B cell (primary cell): ENCODE data around the gene MICAL3. TPM values are rescaled to one million over a fixed set of nuclear protein-coding genes. Genes with fewer than 3 reads are reported as not detected.

ENCODE experiments used
- ATAC-seq: fragments of 200-7000 bp; cut with Tn5 transposase; one replicate; pipeline ENCODE4 v1.10.0; 2021; ENCODE audit warnings: low read depth, mild to moderate bottlenecking, moderate number of reproducible peaks, moderate library complexity
- CTCF ChIA-PET: fragments of 350-600 bp; sonication (Branson Sonifier 250); formaldehyde crosslinking; loops from one replicate; lab custom pipeline; 2021; ENCODE audit warnings: antibody characterized with exemption, inconsistent platforms; lab: Charles Lee
- POLR2A ChIA-PET: fragments of 350-600 bp; sonication (Branson Sonifier 250); formaldehyde crosslinking; loops from one replicate; lab custom pipeline; 2021; ENCODE audit warnings: antibody characterized with exemption; lab: Charles Lee
- DNase-seq: peaks from one replicate; pipeline ENCODE4 v3.0.0; 2013
- H2AFZ ChIP-seq: 2 replicates; pipeline ENCODE4 v1.6.1; 2012; ENCODE audit warnings: mild to moderate bottlenecking, low read depth, low read length; ENCODE audit not compliant: insufficient read depth, poor library complexity, severe bottlenecking
- H3K27ac ChIP-seq, 2 donors: 1 replicate in 1 of 2; 2 replicates in 1 of 2; pipeline ENCODE4 v1.5.1; 2012 to 2013; ENCODE audit warnings: low read length in 2 of 2, mild to moderate bottlenecking in 2 of 2, moderate library complexity in 1 of 2
- H3K27me3 ChIP-seq, 4 experiments: fragments of 200-600 bp in 1 of 4; sonication (generic) in 1 of 4; replicated peaks in 1 of 4; 1 replicate in 2 of 4; 2 replicates in 2 of 4; pipeline versions ENCODE4 v1.6.1 to v1.7.0; 2013 to 2016; ENCODE audit warnings: low read length in 3 of 4, mild to moderate bottlenecking in 2 of 4, mixed read lengths in 1 of 4, moderate library complexity in 1 of 4; ENCODE audit not compliant: insufficient read depth in 4 of 4, control insufficient read depth in 3 of 4; ENCODE audit errors: control extremely low read depth in 1 of 4
- H3K36me3 ChIP-seq, 2 experiments: replicated peaks in 1 of 2; 1 replicate in 1 of 2; 2 replicates in 1 of 2; pipeline versions ENCODE4 v1.6.1 to v1.7.1; 2013; ENCODE audit warnings: low read length in 1 of 2; ENCODE audit not compliant: insufficient read depth in 2 of 2, control insufficient read depth in 1 of 2; ENCODE audit errors: control extremely low read depth in 1 of 2, extremely low read depth in 1 of 2
- H3K4me1 ChIP-seq, 2 donors: fragments of 200-600 bp in 1 of 2; sonication (generic) in 1 of 2; 1 replicate in 1 of 2; 2 replicates in 1 of 2; pipeline versions ENCODE4 v1.5.1 to v1.6.1; 2013 to 2017; ENCODE audit warnings: low read length in 2 of 2; ENCODE audit not compliant: control insufficient read depth in 2 of 2, insufficient read depth in 2 of 2
- H3K4me2 ChIP-seq: replicated peaks from 2 replicates; pipeline ENCODE3; 2012; ENCODE audit warnings: mild to moderate bottlenecking, low read depth, low read length; ENCODE audit not compliant: poor library complexity, severe bottlenecking
- H3K4me3 ChIP-seq, 5 experiments: fragments of 200-600 bp in 1 of 5; sonication (generic) in 1 of 5; 1 replicate in 3 of 5; 2 replicates in 2 of 5; pipeline versions ENCODE4 v1.5.1 to v1.7.0; 2011 to 2016; ENCODE audit warnings: low read length in 4 of 5, mild to moderate bottlenecking in 4 of 5, low read depth in 2 of 5, control low read depth in 1 of 5, moderate library complexity in 1 of 5; ENCODE audit not compliant: insufficient read depth in 1 of 5; ENCODE audit errors: control extremely low read depth in 1 of 5, extremely low read depth in 1 of 5
- H3K79me2 ChIP-seq: fragments of 200-600 bp; sonication (generic); one replicate; pipeline ENCODE4 v1.6.0; 2016; ENCODE audit warnings: low read length; ENCODE audit not compliant: control insufficient read depth, insufficient read depth
- H3K9ac ChIP-seq: fragments of 200-600 bp; sonication (generic); 2 replicates; pipeline ENCODE4 v1.6.1; 2017; ENCODE audit warnings: mild to moderate bottlenecking, low read length, moderate library complexity
- H3K9me3 ChIP-seq, 3 donors: one replicate each; pipeline versions ENCODE4 v1.6.1 to v1.7.1; 2013; ENCODE audit warnings: low read length in 2 of 3; ENCODE audit not compliant: control insufficient read depth in 2 of 3, insufficient read depth in 1 of 3; ENCODE audit errors: control extremely low read depth in 1 of 3
- H4K20me1 ChIP-seq: 2 replicates; pipeline ENCODE4 v1.6.0; 2012; ENCODE audit warnings: mild to moderate bottlenecking, low read length; ENCODE audit not compliant: insufficient read depth, control insufficient read depth, poor library complexity, severe bottlenecking
- H3K27ac Mint-ChIP-seq: one replicate; pipeline ENCODE4 v1.8.0; 2021; ENCODE audit warnings: mixed read lengths
- H3K27me3 Mint-ChIP-seq: one replicate; pipeline ENCODE4 v1.8.0; 2021; ENCODE audit warnings: mixed read lengths
- H3K4me1 Mint-ChIP-seq: one replicate; pipeline ENCODE4 v1.8.0; 2021; ENCODE audit warnings: mixed read lengths
- H3K4me3 Mint-ChIP-seq: one replicate; pipeline ENCODE4 v1.8.0; 2021; ENCODE audit warnings: mixed read lengths
- H3K9me3 Mint-ChIP-seq: one replicate; pipeline ENCODE4 v1.8.0; 2022; ENCODE audit warnings: mixed read lengths; ENCODE audit not compliant: insufficient read depth
- CTCF ChIP-seq: fragments of 200-600 bp; IDR thresholded peaks from one replicate; pipeline ENCODE4 v1.8.0; 2022; ENCODE audit warnings: antibody characterized with exemption, mild to moderate bottlenecking
- EZH2 ChIP-seq: IDR thresholded peaks from 2 replicates; pipeline ENCODE4 v1.6.1; 2012; ENCODE audit warnings: borderline replicate concordance, low read depth, mild to moderate bottlenecking, moderate library complexity, low read length; ENCODE audit not compliant: insufficient read depth, poor library complexity, severe bottlenecking
- WGBS: methylation state at CpG from one replicate; pipeline ENCODE4 v1.1.5; 2013; ENCODE audit warnings: missing lambda C conversion rate; ENCODE audit not compliant: insufficient coverage; 5-methylcytosine and 5-hydroxymethylcytosine counted together
- intact Hi-C: fragments of 100-400 bp; cut with micrococcal nuclease; formaldehyde crosslinking; loops from one replicate; pipeline ENCODE4 v1.10.0; 2022
- polyA plus RNA-seq: library from polyadenylated mRNA; depleted of rRNA; stranded (reverse); fragments of >200 nt; gene quantifications from 2 replicates; pipeline ENCODE4 v1.2.3, GENCODE V29; 2012
- total RNA-seq, 2 donors: library from RNA; stranded (reverse); fragments of 120-200 nt in 1 of 2; gene quantifications; 1 replicate in 1 of 2; 2 replicates in 1 of 2; pipeline versions ENCODE4 v1.2.3 to v1.2.4, GENCODE V29; 2013 to 2022

Gene MICAL3
- total and polyA plus RNA-seq, 2 donors (not counting 1 experiment from before 2014, with no cell fraction given) = 50.5 to 253 TPM

DNA sequence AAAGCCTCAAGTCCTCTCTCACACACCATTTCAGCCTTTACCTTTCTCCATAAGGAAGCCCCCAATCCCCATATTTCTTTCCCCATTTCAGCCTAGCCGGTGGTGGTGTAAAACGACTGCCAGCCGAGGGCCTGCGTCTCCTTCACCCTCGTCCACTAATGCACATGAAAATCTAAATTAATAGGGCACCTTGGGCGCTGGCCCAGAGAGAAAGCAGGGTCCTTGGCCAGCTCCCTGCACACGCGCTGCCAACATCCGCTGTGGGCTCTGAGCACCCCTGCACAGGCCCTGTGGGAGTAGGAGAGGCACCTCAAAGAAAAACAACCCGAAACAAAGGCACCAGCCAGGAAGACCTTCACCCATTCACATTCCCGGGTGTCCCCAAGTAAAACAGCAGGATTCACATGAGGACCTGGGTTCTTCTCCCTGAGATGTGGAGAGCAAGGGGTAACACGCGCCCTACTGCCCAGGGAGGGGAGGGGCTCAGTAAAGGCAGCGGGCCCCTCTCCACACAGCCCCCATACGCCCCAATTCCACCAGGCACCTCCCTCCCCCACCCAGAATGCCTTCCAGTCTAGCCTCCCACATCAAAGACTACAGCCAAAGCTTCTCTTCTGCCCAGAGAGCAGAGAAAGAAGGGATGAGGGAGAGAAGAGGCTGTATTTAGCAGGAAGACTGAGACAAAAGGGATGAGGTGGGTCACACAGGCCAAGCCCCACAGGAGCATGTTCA lies 79.0 kb downstream of the MICAL3 start:
- WGBS = 95% methylated on average over 6 of the region's 15 CpGs
- H3K4me3 Mint-ChIP-seq = peak overlapping the region; percentile 35
- Histone ChIP-seq H3K4me1 (peaks cover 64 to 87% of the 10 kb centered on the region in 2 donors), H3K36me3 (peaks cover 1 to 30% of the 10 kb centered on the region in 2 experiments), H3K4me2 (peak overlapping the region; percentile 52), H3K4me3 (no peak overlapping the region), H3K27ac (peak overlapping the region in 1 of 2 donors; percentile 61), H3K27me3 (no peaks in the 10 kb centered on the region), H4K20me1 (peaks cover 100% of the 10 kb centered on the region), H3K9me3 (no peaks in the 10 kb centered on the region), H3K79me2 (peaks cover 100% of the 10 kb centered on the region), H2AFZ (no peak overlapping the region), H3K9ac (no peak overlapping the region)
- no peak for ATAC-seq
- CTCF ChIA-PET = interaction anchor here (1.1 to 1.6 kb wide), 2 partner anchors 51 to 115 kb away, joined by 3 to 7 read pairs; no protein-coding TSS in a partner anchor
- intact Hi-C loops = no loop called here
- peak overlapping the region; percentile 33 for H3K27ac Mint-ChIP-seq
- POLR2A ChIA-PET = interaction anchor here (0.5 kb wide), 1 partner anchor 168 kb away, joined by 3 read pairs; no protein-coding TSS in a partner anchor
- H3K27me3 Mint-ChIP-seq = no peaks in the 10 kb centered on the region
- TF ChIP-seq EZH2 (no peak), CTCF (no peak)
- H3K4me1 Mint-ChIP-seq = peaks cover 92% of the 10 kb centered on the region
- H3K9me3 Mint-ChIP-seq = no peaks in the 10 kb centered on the region
- DNase-seq = no peak

- Mint-ChIP-seq H3K27ac (no peak overlapping the region), H3K27me3 (no peaks in the 10 kb centered on the region), H3K9me3 (no peaks in the 10 kb centered on the region), H3K4me1 (peaks cover 95% of the 10 kb centered on the region), H3K4me3 (peak overlapping the region; percentile 18)
- POLR2A ChIA-PET = no interaction called here
- H3K4me2 ChIP-seq = no peak overlapping the region
- no peak overlapping the region for H3K4me3 ChIP-seq
- no peaks in the 10 kb centered on the region for H3K9me3 ChIP-seq
- H3K27ac ChIP-seq = no peak overlapping the region
- DNase-seq (no peak), ATAC-seq (no peak)
- CTCF ChIA-PET = no interaction called here
- no peak for TF ChIP-seq EZH2
- TF ChIP-seq CTCF = no peak
- H3K4me1 ChIP-seq = peaks cover 67 to 90% of the 10 kb centered on the region in 2 donors
- peaks cover 100% of the 10 kb centered on the region for H3K79me2 ChIP-seq
- over 99% methylated on average over 8 of the region's 9 CpGs for WGBS
- H3K27me3 ChIP-seq = no peaks in the 10 kb centered on the region
- H3K36me3 ChIP-seq = peaks cover 1 to 27% of the 10 kb centered on the region in 2 experiments
- H4K20me1 ChIP-seq = peaks cover 100% of the 10 kb centered on the region
- intact Hi-C loops = no loop called here
- no peak overlapping the region for H2AFZ ChIP-seq
- H3K9ac ChIP-seq = no peak overlapping the region
Observed at GRCh38 chr22:17944256-17944655, 80.1 kb downstream of the MICAL3 start.
